Trophoblast cell (in vitro differentiated cells and primary cell): ENCODE results near the gene LRP2.
A peak's percentile ranks its signal among the peaks of the same experiment; 100 is the strongest.

Source experiments
- DNase-seq, 2 donors: peaks; one replicate each; pipeline ENCODE4 v3.0.0-alpha.2; 2016
- H2AFZ ChIP-seq: 2 replicates; pipeline ENCODE4 v1.6.1; 2013; ENCODE audit warnings: low read length, moderate library complexity, mild to moderate bottlenecking; ENCODE audit not compliant: insufficient read depth, poor library complexity
- H2AK5ac ChIP-seq: 2 replicates; pipeline ENCODE4 v1.6.1; 2013; ENCODE audit warnings: mild to moderate bottlenecking, low read length
- H2BK120ac ChIP-seq: 2 replicates; pipeline ENCODE4 v1.6.1; 2013; ENCODE audit warnings: low read length, mild to moderate bottlenecking, moderate library complexity; ENCODE audit not compliant: insufficient read depth, poor library complexity
- H2BK12ac ChIP-seq: 2 replicates; pipeline ENCODE4 v1.6.1; 2013; ENCODE audit warnings: mild to moderate bottlenecking, low read length, moderate library complexity
- H2BK5ac ChIP-seq: 2 replicates; pipeline ENCODE4 v1.6.1; 2013; ENCODE audit warnings: low read length, low read depth, moderate library complexity, mild to moderate bottlenecking; ENCODE audit not compliant: poor library complexity
- H3K14ac ChIP-seq: 2 replicates; pipeline ENCODE4 v1.6.1; 2013; ENCODE audit warnings: mild to moderate bottlenecking, low read length
- H3K18ac ChIP-seq: 2 replicates; pipeline ENCODE4 v1.6.1; 2013; ENCODE audit warnings: mild to moderate bottlenecking, low read length
- H3K23ac ChIP-seq: 2 replicates; pipeline ENCODE4 v1.6.1; 2013; ENCODE audit warnings: low read length
- H3K27ac ChIP-seq: 2 replicates; pipeline ENCODE4 v1.5.1; 2013; ENCODE audit warnings: low read depth, mild to moderate bottlenecking, inconsistent platforms, low read length, moderate library complexity
- H3K27me3 ChIP-seq: 2 replicates; pipeline ENCODE4 v1.6.1; 2013; ENCODE audit warnings: inconsistent platforms, mild to moderate bottlenecking, low read length, moderate library complexity; ENCODE audit not compliant: insufficient read depth
- H3K36me3 ChIP-seq, 2 experiments: 1 replicate in 1 of 2; 2 replicates in 1 of 2; pipeline ENCODE4 v1.6.1; 2013; ENCODE audit warnings: low read length in 2 of 2, mild to moderate bottlenecking in 2 of 2, moderate library complexity in 1 of 2; ENCODE audit not compliant: insufficient read depth in 2 of 2, control insufficient read depth in 1 of 2
- H3K4ac ChIP-seq: 2 replicates; pipeline ENCODE4 v1.6.1; 2013; ENCODE audit warnings: low read depth, mild to moderate bottlenecking, low read length, moderate library complexity
- H3K4me1 ChIP-seq, 2 experiments: 1 replicate in 1 of 2; 2 replicates in 1 of 2; pipeline ENCODE4 v1.6.1; 2013; ENCODE audit warnings: low read length in 2 of 2, mild to moderate bottlenecking in 2 of 2, moderate library complexity in 1 of 2; ENCODE audit not compliant: insufficient read depth in 2 of 2, control insufficient read depth in 1 of 2
- H3K4me2 ChIP-seq: 2 replicates; pipeline ENCODE4 v1.6.1; 2013; ENCODE audit warnings: inconsistent platforms, mild to moderate bottlenecking, low read length, moderate library complexity
- H3K4me3 ChIP-seq: 2 replicates; pipeline ENCODE4 v1.5.1; 2013; ENCODE audit warnings: mild to moderate bottlenecking, low read depth, low read length, inconsistent platforms
- H3K79me1 ChIP-seq: one replicate; pipeline ENCODE4 v1.6.1; 2013; ENCODE audit warnings: low read length
- H3K79me2 ChIP-seq: 2 replicates; pipeline ENCODE4 v1.6.1; 2013; ENCODE audit warnings: low read length, mild to moderate bottlenecking; ENCODE audit not compliant: control insufficient read depth, insufficient read depth, poor library complexity
- H3K9ac ChIP-seq: 2 replicates; pipeline ENCODE4 v1.6.1; 2013; ENCODE audit warnings: mild to moderate bottlenecking, low read length
- H3K9me3 ChIP-seq: 2 replicates; pipeline ENCODE4 v1.6.1; 2013; ENCODE audit warnings: low read depth, mild to moderate bottlenecking, control low read depth, inconsistent platforms, low read length; ENCODE audit not compliant: insufficient read depth
- H4K12ac ChIP-seq: 2 replicates; pipeline ENCODE4 v1.6.1; 2013; ENCODE audit warnings: low read depth, mild to moderate bottlenecking, low read length, moderate library complexity
- H4K8ac ChIP-seq: 2 replicates; pipeline ENCODE4 v1.6.1; 2013; ENCODE audit warnings: low read depth, mild to moderate bottlenecking, low read length, moderate library complexity
- H4K91ac ChIP-seq: one replicate; pipeline ENCODE4 v1.6.1; 2013; ENCODE audit warnings: low read depth, mild to moderate bottlenecking, low read length, moderate library complexity
- WGBS: extraction: QIAGEN DNeasy Blood & Tissue Kit; methylation state at CpG from one replicate; pipeline ENCODE4 v1.1.7; 2013; ENCODE audit warnings: missing lambda C conversion rate; ENCODE audit not compliant: insufficient read length, insufficient coverage; ENCODE audit errors: extremely low coverage; 5-methylcytosine and 5-hydroxymethylcytosine counted together

LRP2 gene

DNA sequence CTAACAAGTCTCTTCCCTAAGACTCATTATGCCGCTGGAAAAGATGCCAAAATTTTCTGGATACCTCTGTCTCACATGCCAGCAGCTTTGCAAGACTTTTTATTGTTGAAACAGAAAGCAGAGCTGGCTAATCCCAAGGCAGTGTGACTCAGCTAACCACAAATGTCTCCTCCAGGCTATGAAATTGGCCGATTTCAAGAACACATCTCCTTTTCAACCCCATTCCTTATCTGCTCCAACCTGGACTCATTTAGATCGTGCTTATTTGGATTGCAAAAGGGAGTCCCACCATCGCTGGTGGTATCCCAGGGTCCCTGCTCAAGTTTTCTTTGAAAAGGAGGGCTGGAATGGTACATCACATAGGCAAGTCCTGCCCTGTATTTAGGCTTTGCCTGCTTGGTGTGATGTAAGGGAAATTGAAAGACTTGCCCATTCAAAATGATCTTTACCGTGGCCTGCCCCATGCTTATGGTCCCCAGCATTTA, 266.7 kb downstream of the LRP2 start:
- no peak overlapping the region for H2AK5ac ChIP-seq
- no peak overlapping the region for H2BK120ac ChIP-seq
- no peaks in the 10 kb centered on the region for H3K79me1 ChIP-seq
- H2BK12ac ChIP-seq: no peak overlapping the region
- no peaks in the 10 kb centered on the region for H3K79me2 ChIP-seq
- H3K4me3 ChIP-seq: no peak overlapping the region
- H2BK5ac ChIP-seq: no peak overlapping the region
- peaks cover 2% of the 10 kb centered on the region in 2 experiments for H3K4me1 ChIP-seq
- no peak overlapping the region for H2AFZ ChIP-seq
- H3K27me3 ChIP-seq: no peaks in the 10 kb centered on the region
- no peak overlapping the region for H3K14ac ChIP-seq
- H3K27ac ChIP-seq: peak overlapping the region; percentile 38
- H3K18ac ChIP-seq: no peak overlapping the region
- no peaks in the 10 kb centered on the region for H3K36me3 ChIP-seq
- no peak overlapping the region for H3K9ac ChIP-seq
- no peak overlapping the region for H4K91ac ChIP-seq
- no peak overlapping the region for H3K4me2 ChIP-seq
- H3K9me3 ChIP-seq: no peaks in the 10 kb centered on the region
- no peak overlapping the region for H4K8ac ChIP-seq
- DNase-seq: peak; percentile 73 to 93
- no CpG with 5 or more reads among the region's 5 CpGs for WGBS
- H3K23ac ChIP-seq: no peak overlapping the region
- no peak overlapping the region for H3K4ac ChIP-seq
- no peak overlapping the region for H4K12ac ChIP-seq

DNA sequence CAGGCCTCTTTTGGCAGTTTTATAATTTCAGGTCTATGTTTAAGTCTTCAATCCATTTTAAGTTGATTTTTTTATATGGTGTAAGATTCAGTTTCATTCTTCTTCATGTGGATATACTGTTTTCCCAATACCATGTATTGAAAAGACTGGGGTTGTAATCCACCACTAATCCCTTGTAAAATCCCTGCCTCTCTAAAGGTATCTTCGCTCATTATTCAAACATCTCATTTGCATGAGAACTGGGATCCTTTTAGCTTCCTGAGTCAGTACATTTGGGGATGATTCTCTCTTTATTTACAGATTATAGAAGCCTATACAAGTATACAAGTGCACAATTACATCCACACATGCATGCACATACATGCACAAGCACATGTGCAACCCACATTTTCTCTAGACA, 267.7 kb downstream of the LRP2 start:
- no CpG with 5 or more reads among the region's 1 CpG for WGBS
- Histone ChIP-seq H3K23ac (no peak overlapping the region), H3K79me1 (no peaks in the 10 kb centered on the region), H4K8ac (no peak overlapping the region), H3K36me3 (no peaks in the 10 kb centered on the region), H3K18ac (no peak overlapping the region), H2BK12ac (no peak overlapping the region), H3K4me1 (peaks cover 2% of the 10 kb centered on the region in 2 experiments), H3K27me3 (no peaks in the 10 kb centered on the region), H3K4me3 (no peak overlapping the region), H2BK5ac (no peak overlapping the region), H3K27ac (no peak overlapping the region), H3K79me2 (no peaks in the 10 kb centered on the region), H4K91ac (no peak overlapping the region), H3K14ac (no peak overlapping the region), H3K9me3 (no peaks in the 10 kb centered on the region), H3K9ac (no peak overlapping the region), H3K4ac (no peak overlapping the region), H2AK5ac (no peak overlapping the region), H3K4me2 (no peak overlapping the region), H2AFZ (no peak overlapping the region), H2BK120ac (no peak overlapping the region), H4K12ac (no peak overlapping the region)
- no peak for DNase-seq

GRCh38 chr2:169093535-169093934, 268.8 kb downstream of the LRP2 start:
- Histone ChIP-seq H3K23ac (no peak overlapping the region), H4K8ac (no peak overlapping the region), H3K79me1 (no peaks in the 10 kb centered on the region), H4K91ac (no peak overlapping the region), H2BK5ac (no peak overlapping the region), H3K4me3 (no peak overlapping the region), H2AFZ (no peak overlapping the region), H3K4me2 (no peak overlapping the region), H2BK120ac (no peak overlapping the region), H3K14ac (no peak overlapping the region), H2AK5ac (no peak overlapping the region), H3K4ac (no peak overlapping the region), H3K9me3 (no peaks in the 10 kb centered on the region), H3K9ac (no peak overlapping the region), H3K79me2 (no peaks in the 10 kb centered on the region), H2BK12ac (no peak overlapping the region), H3K4me1 (peaks cover 2% of the 10 kb centered on the region in 2 experiments), H4K12ac (no peak overlapping the region), H3K27ac (no peak overlapping the region), H3K27me3 (no peaks in the 10 kb centered on the region), H3K18ac (no peak overlapping the region), H3K36me3 (no peaks in the 10 kb centered on the region)
- DNase-seq: no peak
- WGBS: no CpG with 5 or more reads among the region's 2 CpGs

- no peak overlapping the region for H3K9ac ChIP-seq
- no peaks in the 10 kb centered on the region for H3K9me3 ChIP-seq
- H3K14ac ChIP-seq: no peak overlapping the region
- H3K4ac ChIP-seq: no peak overlapping the region
- H3K27me3 ChIP-seq: no peaks in the 10 kb centered on the region
- WGBS: no CpG with 5 or more reads among the region's 8 CpGs
- H3K18ac ChIP-seq: no peak overlapping the region
- H2BK12ac ChIP-seq: no peak overlapping the region
- peaks cover 2% of the 10 kb centered on the region for H3K79me1 ChIP-seq
- DNase-seq: peak in 1 of 2 donors; percentile 68
- H3K23ac ChIP-seq: no peak overlapping the region
- no peaks in the 10 kb centered on the region for H3K79me2 ChIP-seq
- no peak overlapping the region for H4K12ac ChIP-seq
- H3K36me3 ChIP-seq: no peaks in the 10 kb centered on the region
- no peak overlapping the region for H3K4me2 ChIP-seq
- H2AK5ac ChIP-seq: no peak overlapping the region
- no peak overlapping the region for H2BK5ac ChIP-seq
- H2AFZ ChIP-seq: no peak overlapping the region
- peaks cover 2% of the 10 kb centered on the region in 2 experiments for H3K4me1 ChIP-seq
- no peak overlapping the region for H3K27ac ChIP-seq
- no peak overlapping the region for H2BK120ac ChIP-seq
- H4K8ac ChIP-seq: no peak overlapping the region
- H3K4me3 ChIP-seq: no peak overlapping the region
- no peak overlapping the region for H4K91ac ChIP-seq
These were observed 270.4 kb downstream of the LRP2 start for GRCh38 chr2:169091761-169092519.
